ENCODE data around the gene COQ4.
A peak's percentile ranks its signal among the peaks of the same experiment; 100 is the strongest.

COQ4 gene

DNA sequence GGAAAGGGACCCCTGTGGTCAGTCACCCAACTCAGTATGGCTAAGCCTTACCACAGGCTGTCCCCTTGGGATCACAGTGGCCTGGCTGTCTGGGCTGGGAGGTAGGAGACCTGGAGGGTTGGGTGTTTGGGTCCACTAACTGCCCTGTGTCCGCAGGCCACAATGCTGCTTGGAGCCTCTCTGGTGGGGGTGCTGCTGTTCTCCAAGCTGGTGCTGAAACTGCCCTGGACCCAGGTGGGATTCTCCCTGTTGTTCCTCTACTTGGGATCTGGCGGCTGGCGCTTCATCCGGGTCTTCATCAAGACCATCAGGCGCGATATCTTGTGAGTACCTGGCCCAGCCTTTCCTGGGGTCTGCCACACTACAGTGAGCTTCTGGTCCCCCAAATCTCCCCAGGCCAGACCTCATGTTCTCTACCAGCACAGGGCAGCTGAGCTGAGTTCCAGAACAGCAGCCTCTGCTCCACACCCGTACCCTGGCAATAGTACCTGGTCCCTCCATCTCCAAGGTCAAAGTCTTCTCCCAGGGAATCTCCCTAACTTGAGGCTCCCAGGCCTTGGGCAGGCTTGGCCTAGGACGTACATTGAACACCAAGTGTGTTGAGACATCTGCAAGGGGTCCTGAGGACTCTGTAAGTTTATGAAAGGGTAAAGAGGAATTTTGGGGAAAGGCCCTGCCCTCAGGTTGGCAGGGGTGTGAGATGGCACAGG is 20.5 kb downstream of the COQ4 start:
- DNase-seq: no peak

DNA sequence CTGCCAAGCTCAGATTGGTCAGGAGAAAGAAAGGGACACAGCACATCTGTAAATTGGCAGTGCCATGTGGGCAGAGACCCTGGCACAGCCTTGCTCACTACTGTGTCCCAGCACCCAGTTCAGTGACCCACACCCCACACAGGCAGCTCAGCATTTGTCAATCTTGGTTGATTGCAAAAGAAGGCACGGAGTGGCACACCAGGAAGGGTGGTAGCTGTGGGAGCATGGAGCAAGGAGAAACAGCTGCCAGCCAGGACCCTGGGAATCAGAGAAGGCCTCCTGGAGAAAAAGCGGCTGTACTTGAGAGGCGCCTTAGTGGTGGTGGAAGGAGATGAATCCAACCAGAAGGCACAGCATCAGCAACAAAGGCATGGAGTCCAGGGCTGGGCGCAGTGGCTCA is 21.2 kb downstream of the COQ4 start:
- no peak for DNase-seq

DNA sequence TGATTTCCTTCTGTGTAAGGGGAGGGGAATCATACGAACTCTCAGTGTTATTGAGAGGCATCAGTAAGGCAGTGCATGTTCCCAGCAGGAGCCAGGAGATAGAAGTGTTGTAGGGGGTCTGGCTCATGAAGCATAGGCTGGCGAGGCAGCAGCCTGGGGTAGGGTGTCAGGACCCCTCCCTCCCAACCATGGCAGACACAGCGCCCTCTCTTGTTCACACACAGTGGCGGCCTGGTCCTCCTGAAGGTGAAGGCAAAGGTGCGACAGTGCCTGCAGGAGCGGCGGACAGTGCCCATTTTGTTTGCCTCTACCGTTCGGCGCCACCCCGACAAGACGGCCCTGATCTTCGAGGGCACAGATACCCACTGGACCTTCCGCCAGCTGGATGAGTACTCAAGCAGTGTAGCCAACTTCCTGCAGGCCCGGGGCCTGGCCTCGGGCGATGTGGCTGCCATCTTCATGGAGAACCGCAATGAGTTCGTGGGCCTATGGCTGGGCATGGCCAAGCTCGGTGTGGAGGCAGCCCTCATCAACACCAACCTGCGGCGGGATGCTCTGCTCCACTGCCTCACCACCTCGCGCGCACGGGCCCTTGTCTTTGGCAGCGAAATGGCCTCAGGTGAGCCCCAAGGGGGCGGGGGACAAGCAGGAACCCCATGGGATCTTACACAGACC is 22.4 kb downstream of the COQ4 start:
- DNase-seq: no peak

DNA sequence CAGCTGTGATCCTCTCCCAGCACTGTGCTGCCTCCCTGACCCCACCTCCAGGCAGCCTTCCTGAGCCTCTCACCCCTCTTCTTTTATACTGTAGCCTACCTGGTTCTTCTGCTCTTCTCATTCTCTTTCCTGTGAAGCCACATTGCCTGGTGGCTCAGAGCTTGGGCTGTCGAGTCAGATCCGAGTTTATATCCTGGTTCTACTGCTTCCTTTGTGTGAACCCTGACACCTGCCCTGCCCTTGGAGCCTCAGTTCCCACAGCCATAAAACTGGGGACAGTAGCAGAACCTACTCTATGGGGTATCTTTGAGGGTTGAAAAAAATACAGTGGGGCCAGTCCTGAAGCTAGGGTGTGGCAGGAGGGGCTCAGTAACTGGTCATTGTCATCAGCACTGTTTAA is 26.5 kb downstream of the COQ4 start:
- DNase-seq: no peak

DNA sequence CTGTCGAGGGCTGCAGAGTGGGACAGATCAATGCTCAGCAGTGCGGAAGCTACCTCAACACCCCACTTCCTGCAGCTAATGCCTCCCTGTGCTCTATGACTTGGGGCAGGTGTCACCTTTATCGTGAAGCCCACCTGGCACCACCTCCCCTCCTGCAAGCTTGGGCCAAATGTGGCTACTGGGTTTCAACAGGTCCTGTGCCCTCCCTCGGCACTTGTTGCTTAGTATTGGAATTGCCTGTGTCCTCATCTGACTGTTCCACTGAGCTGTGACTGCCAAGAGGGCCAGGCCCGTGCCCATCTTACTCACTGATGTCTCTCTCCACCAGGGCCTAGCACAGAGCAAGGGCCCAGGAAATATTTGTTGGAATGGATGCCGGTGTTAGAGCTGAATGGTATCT is 27.1 kb downstream of the COQ4 start:
- no peak for DNase-seq

DNA sequence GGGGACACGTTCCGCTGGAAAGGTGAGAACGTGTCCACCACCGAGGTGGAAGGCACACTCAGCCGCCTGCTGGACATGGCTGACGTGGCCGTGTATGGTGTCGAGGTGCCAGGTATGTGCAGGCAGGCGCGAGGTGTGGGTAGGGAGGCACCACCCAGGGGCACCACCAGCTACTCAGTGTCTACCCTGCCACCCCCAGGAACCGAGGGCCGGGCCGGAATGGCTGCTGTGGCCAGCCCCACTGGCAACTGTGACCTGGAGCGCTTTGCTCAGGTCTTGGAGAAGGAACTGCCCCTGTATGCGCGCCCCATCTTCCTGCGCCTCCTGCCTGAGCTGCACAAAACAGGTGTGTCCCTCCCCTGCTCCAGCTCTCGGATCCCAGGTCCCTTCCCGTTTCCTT is 32.8 kb downstream of the COQ4 start:
- DNase-seq: no peak

DNA sequence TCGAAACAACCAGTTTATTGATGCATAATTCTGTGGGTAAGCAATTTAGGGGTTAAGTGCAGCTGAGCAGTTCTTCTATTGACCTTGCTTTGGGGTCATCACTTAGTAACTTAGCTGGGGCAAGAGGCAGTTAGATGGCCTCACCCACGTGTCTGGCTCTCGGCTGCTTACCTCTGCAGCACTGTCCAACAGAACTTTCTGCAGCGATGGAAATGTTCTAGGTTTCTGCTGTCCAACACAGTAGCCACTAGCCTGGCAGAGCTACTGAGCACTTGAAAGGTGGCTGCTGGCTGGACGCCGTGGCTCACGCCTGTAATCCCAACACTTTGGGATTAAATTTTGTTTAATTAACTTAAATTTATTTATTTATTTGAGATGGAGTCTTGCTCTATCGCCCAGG is 35.5 kb downstream of the COQ4 start:
- DNase-seq: no peak

DNA sequence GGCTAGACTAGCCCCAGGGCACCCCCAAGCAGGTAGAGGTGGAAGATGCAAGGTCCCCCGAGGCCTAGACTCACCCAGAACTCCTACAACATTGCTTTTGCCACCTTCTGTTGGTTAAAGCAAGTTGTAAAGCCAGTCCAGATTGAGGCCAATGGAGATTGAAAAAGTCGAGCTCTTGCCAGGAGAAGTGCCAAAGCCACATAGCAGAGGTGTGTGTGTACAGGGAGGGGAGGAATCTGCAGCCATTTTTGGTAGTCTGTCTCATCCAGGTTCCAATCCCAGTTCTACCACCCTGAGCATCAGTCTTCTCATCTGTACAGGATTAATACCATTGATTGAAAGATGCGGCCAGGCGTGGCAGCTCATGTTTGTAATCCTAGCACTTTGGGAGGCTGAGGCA is 36.2 kb downstream of the COQ4 start:
- no peak for DNase-seq

DNA sequence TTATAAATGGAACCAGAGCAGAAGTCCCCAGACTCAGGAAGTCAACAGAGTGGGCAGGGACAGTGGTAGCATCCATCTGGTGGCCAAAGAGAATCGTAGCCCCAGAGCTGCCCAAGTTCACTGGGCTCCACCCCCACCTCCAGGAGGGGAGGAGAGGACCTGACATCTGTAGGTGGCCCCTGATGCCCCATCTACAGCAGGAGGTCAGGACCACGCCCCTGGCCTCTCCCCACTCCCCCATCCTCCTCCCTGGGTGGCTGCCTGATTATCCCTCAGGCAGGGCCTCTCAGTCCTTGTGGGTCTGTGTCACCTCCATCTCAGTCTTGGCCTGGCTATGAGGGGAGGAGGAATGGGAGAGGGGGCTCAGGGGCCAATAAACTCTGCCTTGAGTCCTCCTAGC is 38.2 kb downstream of the COQ4 start:
- DNase-seq: no peak

DNA sequence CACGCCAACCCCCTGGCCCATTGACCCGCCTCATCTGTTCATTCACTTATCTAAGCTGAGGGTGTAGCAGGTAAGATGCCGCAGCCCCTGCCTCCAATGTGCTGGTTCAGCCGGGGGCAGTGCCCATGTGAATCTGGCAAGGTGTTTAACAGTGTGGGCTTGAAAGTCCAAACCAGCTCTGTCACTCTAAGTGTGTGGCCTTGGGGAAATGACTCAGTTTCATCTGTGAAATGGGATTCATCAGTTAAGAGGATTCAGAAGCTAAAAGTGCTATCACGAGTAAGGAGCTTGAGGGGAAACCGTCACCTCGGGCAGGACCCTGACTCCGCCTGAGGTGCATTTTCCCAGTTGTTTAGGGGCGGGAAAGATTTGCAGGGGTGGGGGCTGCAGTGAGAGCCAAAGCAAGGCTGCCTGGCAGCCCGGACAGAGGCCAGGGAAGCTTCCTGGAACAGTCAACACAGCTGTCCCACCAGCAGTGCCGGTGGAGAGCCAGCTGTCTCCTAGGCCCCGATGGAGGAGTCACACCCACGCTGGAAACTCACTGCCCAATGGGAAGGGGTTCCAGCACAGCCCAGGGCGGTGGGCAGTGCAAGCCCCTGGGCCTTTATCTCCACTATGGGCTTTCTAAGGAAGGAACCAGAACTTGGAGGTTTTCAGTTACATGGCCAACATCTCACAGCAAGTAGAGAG is 38.8 kb downstream of the COQ4 start:
- no peak for DNase-seq

DNA sequence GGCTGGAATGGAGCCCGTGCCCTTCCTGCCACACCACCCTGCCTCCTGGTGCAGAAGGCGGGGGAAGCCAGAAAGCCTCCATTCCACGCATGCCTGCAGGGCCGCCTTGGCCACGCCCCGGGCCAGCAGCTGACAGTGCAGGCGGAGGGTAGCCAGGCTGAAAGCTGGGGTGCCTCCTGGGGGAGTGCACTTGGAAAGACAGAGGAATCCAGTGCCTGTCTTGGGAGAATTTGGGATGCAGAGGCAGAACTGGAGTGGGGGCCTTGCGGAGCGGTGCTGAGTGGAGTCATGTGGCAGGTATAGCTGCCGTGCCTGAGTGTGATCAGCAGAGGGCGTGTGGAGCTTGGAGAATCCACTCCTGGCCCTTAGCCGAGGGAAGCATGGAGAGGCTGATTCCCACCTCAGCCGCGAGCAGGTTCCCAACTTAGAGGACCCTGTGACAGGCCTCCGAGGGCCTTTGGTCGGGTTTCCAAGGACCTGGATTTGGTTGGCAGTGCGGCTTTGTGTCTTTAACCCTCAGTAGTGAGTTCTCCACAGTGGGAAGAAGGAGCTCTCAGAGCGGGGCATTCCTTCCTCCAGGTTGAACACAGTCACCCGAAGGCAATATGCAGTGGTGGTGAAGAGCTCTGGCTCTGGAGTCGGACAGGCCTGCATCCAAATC is 39.5 kb downstream of the COQ4 start:
- peak; percentile 53 for DNase-seq

DNA sequence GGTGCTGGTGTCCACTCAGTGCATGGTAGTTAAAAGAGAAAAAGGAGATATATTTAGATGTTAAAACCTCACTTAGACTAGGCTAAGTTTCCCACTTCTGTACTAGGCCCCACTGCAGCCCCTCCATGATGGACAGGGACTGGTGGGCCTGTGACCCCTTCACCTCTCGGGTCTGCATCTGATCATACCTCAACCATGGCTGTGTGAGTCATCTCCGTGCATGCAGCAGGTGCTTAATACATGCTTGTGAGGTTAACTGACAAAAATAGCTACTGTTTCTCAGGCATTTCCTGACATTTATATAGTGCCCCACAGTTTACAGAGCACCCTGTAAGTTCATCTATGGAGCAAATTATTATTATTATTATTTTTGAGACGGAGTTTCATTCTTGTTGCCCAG is 40.1 kb downstream of the COQ4 start:
- DNase-seq: no peak

DNA sequence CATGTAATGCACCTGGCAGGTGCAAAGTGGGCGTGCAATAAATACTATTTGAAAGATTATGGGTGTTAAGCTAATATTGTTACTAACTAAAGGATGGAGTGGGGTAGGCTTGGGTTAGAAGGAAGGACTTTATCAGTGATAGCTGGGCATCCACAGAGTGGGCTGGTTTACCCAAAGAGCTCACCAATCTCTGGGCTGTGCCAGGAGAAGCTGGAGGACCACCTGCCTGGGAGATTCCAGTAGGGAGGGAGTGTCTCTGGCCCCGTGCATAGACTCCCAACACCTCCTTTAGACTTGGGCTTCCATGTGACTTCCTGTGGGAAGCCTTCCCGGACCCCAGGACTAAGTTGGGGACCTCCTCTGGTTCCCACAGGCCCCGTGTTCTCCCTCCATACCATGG is 42.9 kb downstream of the COQ4 start:
- DNase-seq: no peak

DNA sequence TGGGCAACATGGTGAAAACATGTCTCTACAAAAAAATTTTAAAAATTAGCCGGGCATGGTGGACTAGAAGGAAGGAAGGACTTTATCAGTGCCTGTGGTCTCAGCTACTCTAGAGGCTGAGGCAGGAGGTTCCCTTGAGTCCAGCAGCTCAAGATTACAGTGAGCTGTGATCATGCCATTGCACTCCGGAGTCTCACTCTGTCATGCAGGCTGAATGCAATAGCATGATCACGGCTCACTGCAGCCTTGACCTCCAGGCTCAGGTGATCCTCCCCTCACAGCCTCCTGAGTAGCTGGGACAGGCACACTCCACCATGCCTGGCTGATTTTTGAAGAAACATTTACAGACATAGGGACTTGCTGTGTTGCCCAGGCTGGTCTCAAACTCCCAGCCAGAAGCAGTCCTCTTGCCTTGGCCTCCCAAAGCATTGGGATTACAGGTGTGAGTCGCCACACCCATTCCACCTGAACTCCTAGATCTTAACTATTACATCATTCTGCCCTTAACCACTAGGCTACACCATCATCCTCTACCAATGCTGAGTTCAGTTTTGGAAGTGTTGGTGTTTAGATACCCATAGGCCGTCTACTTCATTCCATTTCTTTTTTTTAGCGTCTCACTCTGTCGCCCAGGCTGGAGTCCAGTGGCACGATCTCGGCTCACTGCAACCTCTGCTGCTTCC is 46.5 kb downstream of the COQ4 start:
- no peak for DNase-seq

DNA sequence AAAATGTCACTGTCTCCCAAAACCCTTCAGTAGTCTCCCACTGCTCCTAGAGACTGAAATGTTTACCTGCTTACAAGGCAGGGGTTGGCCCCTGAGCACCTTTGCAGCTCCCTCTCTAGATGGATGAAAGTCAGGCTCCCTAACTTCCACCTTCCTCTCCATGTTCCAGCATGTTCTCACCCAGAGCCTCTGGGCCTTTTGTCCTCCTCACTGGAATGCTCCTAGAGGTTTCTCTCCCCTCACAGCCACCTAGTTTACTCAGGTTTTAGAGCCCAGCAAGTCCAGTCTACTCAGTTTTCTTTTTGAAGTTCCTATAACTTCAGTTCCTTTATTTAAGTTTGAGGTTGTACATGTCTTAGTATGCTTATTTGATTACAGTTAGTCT is 47.7 kb downstream of the COQ4 start:
- no peak for DNase-seq

DNA sequence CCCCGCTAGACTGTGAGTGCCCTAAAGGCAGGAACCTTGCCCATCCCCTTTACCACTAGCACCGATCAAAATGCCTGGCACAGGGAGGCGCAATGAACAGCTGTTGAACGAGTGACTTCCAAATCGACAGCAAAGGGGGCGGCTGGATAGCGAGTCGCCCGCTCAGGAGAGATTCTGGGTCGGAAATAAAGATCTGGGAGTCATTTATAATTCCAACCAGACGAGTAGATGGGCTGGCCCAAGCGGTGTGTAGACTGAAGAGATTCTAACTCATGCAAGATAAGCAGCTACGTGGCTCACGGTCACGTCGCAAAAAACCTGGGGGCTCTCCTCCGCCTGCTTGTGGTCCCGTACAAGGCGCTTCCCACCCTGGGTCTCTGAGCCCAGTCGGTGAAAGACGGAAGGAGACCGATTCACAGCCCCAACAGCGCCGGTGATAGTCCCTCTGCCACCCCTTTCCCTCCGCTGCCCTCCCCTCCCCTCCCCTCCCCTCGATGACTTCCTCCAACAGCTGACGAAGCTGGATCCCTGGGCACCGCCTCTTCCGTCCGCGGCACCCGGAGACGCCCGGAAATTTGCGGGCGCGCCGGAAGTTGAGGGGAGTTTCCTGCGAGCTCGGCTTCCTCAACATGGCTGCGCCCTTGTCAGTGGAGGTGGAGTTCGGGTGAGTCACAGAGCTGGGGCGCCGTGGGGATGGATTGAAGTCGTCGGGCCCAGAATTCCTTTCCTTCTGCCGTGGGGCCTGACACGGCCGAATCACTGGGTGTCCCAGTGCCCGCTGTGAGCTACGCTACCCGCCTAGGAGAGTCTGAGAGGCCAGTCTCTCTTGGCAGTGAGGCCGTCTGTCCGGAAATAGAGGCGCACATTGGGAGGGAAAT is 48.4 kb downstream of the COQ4 start, which contains the start of gene URM1:
URM1 (plus strand) TSS at position 623 of the 878 bp plus-strand sequence; CDS start at position 630, 7 bp downstream.
- peak; percentile 93 for DNase-seq

DNA sequence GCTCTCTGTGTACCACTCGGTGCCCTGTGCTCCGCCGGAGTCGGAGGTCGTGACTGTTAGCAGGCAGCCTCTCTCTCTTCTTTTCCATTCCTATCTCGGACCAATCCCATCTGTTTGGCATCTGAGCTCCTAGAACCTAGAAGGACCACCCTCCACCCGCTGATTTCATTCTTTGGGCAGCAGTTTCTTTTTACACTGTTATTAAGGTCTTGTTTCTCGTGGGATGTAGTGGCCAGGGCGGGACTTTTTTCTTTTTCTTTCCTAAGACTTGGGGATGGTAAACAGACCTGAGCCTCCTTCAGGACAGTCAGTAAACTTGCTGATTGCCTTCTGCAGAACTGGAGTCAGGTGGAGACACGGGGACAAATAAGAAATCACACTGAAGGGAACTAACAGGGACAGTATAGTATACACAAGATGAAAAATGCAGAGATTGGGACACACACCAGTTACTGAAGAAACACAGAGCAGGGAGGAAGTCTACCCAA is 49.0 kb downstream of the COQ4 start:
- DNase-seq: no peak

DNA sequence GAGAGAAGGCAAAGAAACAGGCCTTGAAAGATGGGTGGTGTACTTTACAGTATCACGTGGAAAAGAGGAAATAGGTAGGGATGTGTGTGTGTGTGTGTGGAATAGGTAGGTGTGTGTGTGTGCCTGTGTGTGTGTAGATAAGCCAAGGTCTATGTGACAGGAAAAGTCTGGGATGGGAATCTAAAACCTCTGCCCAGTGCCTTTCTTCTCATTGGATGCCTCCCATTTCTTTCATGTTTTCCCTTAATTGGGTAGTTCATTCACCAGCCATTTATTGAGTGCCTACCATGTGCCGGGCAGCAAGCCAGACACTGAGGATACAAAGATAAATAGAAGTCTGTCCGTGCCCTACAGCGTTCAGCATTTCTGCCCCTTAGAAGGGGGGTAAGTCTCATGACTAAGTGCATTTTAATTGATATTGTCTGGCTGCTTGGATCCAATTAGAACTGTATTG is 49.6 kb downstream of the COQ4 start:
- no peak for DNase-seq

DNA sequence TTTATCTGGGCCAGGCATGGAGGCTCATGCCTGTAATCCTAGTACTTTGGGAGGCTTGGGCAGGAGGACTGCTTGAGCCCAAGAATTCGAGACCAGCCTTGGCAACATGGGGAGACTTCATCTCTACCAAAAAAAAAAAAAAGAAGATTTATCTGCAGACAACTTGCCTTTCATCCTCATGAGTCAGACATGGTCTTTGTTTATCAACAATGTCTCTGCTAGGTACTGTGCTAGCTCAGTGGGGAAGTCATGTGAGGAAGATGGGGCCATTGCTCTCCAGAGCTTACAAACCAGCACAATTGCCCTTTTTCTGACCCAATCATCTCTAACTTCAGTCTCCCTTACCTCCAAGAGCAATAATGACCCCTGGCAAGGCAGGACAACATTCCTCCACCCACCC is 50.1 kb downstream of the COQ4 start:
- no peak for DNase-seq

DNA sequence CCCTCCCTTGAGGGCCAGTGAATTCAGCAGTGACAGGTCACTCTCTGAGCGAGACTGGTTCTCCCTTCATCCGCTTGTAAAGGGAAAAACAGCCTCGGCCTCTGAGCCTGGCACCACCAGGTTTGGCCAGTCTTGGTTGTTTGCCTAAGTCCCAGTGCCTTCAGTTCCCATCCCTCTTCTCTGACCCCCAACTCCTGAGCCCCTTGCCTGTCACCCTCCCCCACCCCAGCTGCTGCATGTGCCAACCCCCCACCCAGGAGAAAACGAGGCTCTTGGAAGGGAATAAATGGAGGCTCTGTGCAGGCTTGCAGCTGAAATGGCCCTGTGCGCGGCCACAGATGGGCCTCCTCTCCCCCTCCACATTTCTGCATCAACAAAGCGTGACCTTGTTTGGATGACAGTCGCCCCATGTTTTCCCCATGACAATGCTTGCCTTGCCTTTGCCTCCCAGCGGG is 51.6 kb downstream of the COQ4 start:
- DNase-seq: no peak

DNA sequence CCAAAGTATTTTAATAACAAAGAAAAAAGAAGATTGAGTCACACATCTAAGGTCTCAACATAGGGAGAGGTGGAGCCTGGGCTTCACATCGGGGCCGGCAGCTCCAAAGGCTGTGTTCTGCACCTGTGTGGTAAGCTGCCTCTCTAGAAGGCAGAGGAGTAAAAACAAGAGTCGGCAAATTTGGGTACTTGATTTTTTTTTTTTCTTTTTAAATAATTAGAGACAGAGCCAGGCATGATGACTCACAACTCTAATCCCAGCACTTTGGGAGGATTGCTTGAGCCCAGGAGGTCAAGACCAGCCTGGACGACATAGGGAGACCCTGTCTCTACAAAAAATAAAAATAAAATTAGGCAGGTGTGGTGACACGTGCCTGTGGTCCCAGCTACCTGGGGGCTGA is 53.2 kb downstream of the COQ4 start:
- no peak for DNase-seq

DNA sequence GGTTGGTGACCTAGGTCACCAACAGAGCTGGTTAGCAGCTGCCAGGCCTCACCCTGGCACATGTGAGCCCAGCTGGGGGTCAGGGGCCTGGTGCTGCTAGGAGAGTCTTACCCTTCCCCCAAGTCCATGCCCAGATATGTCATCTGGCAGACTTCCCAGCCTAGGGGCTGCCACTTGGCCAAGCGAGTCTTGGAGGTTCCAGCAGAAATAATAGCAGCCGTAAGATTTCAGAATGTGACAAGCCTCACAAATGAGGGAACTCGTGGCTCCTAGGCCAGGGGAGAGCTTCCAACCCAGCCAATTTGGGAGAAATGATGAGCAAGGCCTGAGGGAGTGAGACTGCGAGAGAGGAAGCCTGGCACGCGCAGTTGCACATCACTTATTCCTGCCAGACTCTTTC is 59.6 kb downstream of the COQ4 start:
- DNase-seq: no peak
